Brain microvascular endothelial cell (primary cell): ENCODE results near the gene GNG12.

Experiments
- DNase-seq: peaks from one replicate; pipeline ENCODE4 v3.0.0-alpha.2; 2020
- H3K27ac ChIP-seq: fragments of 250-450 bp; sonication (Bioruptor Pico); 2 replicates; pipeline ENCODE4 v1.5.1; 2020; ENCODE audit warnings: mild to moderate bottlenecking, moderate library complexity
- H3K27me3 ChIP-seq: fragments of 250-450 bp; sonication (Bioruptor Pico); replicated peaks from 2 replicates; pipeline ENCODE4 v1.5.1; 2020; ENCODE audit warnings: mild to moderate bottlenecking
- H3K36me3 ChIP-seq: fragments of 250-450 bp; sonication (Bioruptor Pico); replicated peaks from 2 replicates; pipeline ENCODE4 v1.5.1; 2020; ENCODE audit warnings: mild to moderate bottlenecking
- H3K4me3 ChIP-seq: 2 replicates; pipeline ENCODE4 v1.5.1; 2011; ENCODE audit warnings: low read depth, mild to moderate bottlenecking, control low read depth, low read length, moderate library complexity
- in situ Hi-C: cut with HindIII; loops from 2 replicates; pipeline ENCODE4 v1.10.0; 2017; ENCODE audit warnings: low sequenced_read_pairs, low pct_ligation_motif_present
- TF ChIP-seq, protein P1 (sequence below): IDR thresholded peaks from 2 replicates; pipeline ENCODE4 v1.5.1; 2011; ENCODE audit warnings: low read depth, mild to moderate bottlenecking, moderate library complexity, low read length, control low read depth, inconsistent platforms; ENCODE audit errors: missing control alignments

GNG12 gene

GRCh38 chr1:67761730-67762129, 71.5 kb downstream of the GNG12 start:
- H3K36me3 ChIP-seq = peaks cover 2% of the 10 kb centered on the region
- in situ Hi-C loops = loop anchor here (25.0 kb wide), 1 partner anchor 224 kb away; no protein-coding TSS in a partner anchor
- H3K27ac ChIP-seq = no peak overlapping the region
- H3K4me3 ChIP-seq = no peak overlapping the region
- no peaks in the 10 kb centered on the region for H3K27me3 ChIP-seq
- DNase-seq = no peak
- TF ChIP-seq, protein P1, sequence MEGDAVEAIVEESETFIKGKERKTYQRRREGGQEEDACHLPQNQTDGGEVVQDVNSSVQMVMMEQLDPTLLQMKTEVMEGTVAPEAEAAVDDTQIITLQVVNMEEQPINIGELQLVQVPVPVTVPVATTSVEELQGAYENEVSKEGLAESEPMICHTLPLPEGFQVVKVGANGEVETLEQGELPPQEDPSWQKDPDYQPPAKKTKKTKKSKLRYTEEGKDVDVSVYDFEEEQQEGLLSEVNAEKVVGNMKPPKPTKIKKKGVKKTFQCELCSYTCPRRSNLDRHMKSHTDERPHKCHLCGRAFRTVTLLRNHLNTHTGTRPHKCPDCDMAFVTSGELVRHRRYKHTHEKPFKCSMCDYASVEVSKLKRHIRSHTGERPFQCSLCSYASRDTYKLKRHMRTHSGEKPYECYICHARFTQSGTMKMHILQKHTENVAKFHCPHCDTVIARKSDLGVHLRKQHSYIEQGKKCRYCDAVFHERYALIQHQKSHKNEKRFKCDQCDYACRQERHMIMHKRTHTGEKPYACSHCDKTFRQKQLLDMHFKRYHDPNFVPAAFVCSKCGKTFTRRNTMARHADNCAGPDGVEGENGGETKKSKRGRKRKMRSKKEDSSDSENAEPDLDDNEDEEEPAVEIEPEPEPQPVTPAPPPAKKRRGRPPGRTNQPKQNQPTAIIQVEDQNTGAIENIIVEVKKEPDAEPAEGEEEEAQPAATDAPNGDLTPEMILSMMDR = no peak

GRCh38 chr1:67761091-67761490, 72.2 kb downstream of the GNG12 start:
- peak overlapping the region; percentile 77 for H3K27ac ChIP-seq
- in situ Hi-C loops = loop anchor here (25.0 kb wide), 1 partner anchor 224 kb away; no protein-coding TSS in a partner anchor
- H3K36me3 ChIP-seq = peaks cover 2% of the 10 kb centered on the region
- H3K4me3 ChIP-seq = no peak overlapping the region
- TF ChIP-seq, protein P1 = no peak
- DNase-seq = no peak
- H3K27me3 ChIP-seq = no peaks in the 10 kb centered on the region

GRCh38 chr1:67760030-67760821, 73.0 kb downstream of the GNG12 start:
- Histone ChIP-seq H3K4me3 (no peak overlapping the region), H3K36me3 (peaks cover 2% of the 10 kb centered on the region), H3K27ac (peak overlapping the region; percentile 77), H3K27me3 (no peaks in the 10 kb centered on the region)
- DNase-seq = peak; percentile 85
- in situ Hi-C loops = loop anchor here (25.0 kb wide), 1 partner anchor 223 kb away; no protein-coding TSS in a partner anchor
- TF ChIP-seq, protein P1 = peak; percentile 85

DNA sequence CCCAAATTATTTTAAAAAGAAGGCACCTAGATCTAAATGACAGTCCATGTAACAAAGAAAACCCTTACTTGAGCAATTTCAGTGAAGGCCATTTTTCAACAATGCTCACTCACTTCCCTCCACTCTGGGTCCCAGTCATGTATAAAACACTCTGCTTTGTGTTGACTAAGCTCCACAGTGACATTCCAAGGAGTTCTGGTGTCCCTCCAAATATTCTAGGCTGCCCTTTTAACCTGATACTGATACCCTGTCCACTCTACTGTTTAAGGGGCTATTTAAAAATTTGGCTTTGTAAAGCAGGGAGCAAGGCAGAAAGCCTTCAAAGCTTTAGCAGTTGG, 73.6 kb downstream of the GNG12 start:
- no peak for DNase-seq
- in situ Hi-C loops = loop anchor here (25.0 kb wide), 1 partner anchor 222 kb away; no protein-coding TSS in a partner anchor
- H3K27me3 ChIP-seq = no peaks in the 10 kb centered on the region
- H3K36me3 ChIP-seq = peaks cover 2% of the 10 kb centered on the region
- H3K4me3 ChIP-seq = no peak overlapping the region
- H3K27ac ChIP-seq = peak overlapping the region; percentile 77
- TF ChIP-seq, protein P1 = no peak

DNA sequence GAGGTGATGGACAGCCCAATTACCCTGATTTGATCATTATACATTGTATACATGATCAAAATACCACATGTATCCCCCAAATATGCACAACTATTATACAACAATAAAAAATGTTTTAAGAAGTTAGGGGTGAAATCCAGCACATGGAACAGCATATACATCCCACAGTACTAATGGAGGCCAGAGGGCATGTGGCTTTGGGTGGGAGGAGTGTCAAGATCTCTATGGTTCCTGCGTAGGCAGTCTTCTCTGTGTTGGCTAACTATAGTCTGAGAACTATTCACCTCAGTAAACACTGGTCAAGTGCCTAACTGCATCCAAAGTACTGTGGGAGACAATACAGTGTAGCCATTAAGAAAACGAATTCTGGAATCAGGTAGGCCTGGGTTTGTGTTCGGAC, 74.2 kb downstream of the GNG12 start:
- peak overlapping the region; percentile 77 for H3K27ac ChIP-seq
- no peaks in the 10 kb centered on the region for H3K36me3 ChIP-seq
- TF ChIP-seq, protein P1 = no peak
- no peak overlapping the region for H3K4me3 ChIP-seq
- H3K27me3 ChIP-seq = no peaks in the 10 kb centered on the region
- in situ Hi-C loops = loop anchor here (25.0 kb wide), 1 partner anchor 222 kb away; no protein-coding TSS in a partner anchor
- no peak for DNase-seq

DNA sequence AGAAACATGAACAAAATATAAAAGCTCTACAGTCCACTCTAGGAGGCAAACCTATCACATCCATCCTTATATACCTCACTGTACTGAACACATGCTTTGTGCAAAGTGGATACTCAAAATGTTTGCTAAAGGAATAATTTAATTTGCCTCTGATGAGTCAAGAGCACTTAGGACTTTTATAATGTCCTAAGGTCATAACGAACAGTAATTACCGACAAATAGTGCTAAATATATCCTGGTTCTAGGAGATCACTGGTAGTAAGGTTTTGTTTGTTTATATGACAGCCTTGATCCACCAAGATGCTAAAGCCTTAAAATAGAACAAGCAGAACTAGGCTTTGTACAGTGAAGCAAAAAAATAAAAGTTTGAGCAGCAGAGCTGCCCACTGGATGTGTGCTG, 77.6 kb downstream of the GNG12 start:
- Histone ChIP-seq H3K27me3 (no peaks in the 10 kb centered on the region), H3K27ac (no peak overlapping the region), H3K4me3 (no peak overlapping the region), H3K36me3 (no peaks in the 10 kb centered on the region)
- in situ Hi-C loops = loop anchor here (25.0 kb wide), 1 partner anchor 218 kb away; no protein-coding TSS in a partner anchor
- DNase-seq = no peak
- TF ChIP-seq, protein P1 = no peak
